HepG2 (cell line): ENCODE data around the gene FBRSL1. TPM values are rescaled to one million over a fixed set of nuclear protein-coding genes. Genes with fewer than 3 reads are reported as not detected.

Experiments
- ARID2 ChIP-seq: sonication (generic); formaldehyde crosslinking; IDR thresholded peaks from 2 replicates; pipeline ENCODE4 v1.8.1; 2022; ENCODE audit warnings: mild to moderate bottlenecking, missing genetic modification reagents, borderline replicate concordance
- ARID4A ChIP-seq: sonication (generic); formaldehyde crosslinking; IDR thresholded peaks from 2 replicates; pipeline ENCODE4 v1.5.0; 2020; ENCODE audit warnings: mild to moderate bottlenecking, missing genetic modification reagents, borderline replicate concordance
- ASH2L ChIP-seq: fragments of 300-600, 200-600 bp; sonication (generic); IDR thresholded peaks from 2 replicates; pipeline ENCODE4 v1.7.0; 2017; ENCODE audit warnings: low read depth, mild to moderate bottlenecking, moderate library complexity, mixed read lengths, low read length; ENCODE audit not compliant: insufficient read length
- FOXA1 ChIP-seq, 2 experiments: fragments of 450-650 bp in 1 of 2; sonication (generic) in 1 of 2; formaldehyde crosslinking in 1 of 2; IDR thresholded peaks; 2 replicates each; pipeline versions ENCODE4 v1.4.0 to v1.6.1; 2016 to 2020; ENCODE audit warnings: missing genetic modification reagents in 1 of 2
- FOXO4 ChIP-seq: sonication (generic); formaldehyde crosslinking; conservative IDR thresholded peaks from 2 replicates; pipeline ENCODE4 v1.8.1; 2023; ENCODE audit warnings: missing genetic modification reagents
- GPBP1L1 ChIP-seq: sonication (generic); formaldehyde crosslinking; IDR thresholded peaks from 2 replicates; pipeline ENCODE4 v1.5.0; 2020; ENCODE audit warnings: mild to moderate bottlenecking, missing genetic modification reagents
- HNF1B ChIP-seq: sonication (generic); formaldehyde crosslinking; IDR thresholded peaks from 2 replicates; pipeline ENCODE4 v1.5.1; 2020; ENCODE audit warnings: mild to moderate bottlenecking, moderate library complexity, missing genetic modification reagents
- KDM4B ChIP-seq: sonication (generic); formaldehyde crosslinking; IDR thresholded peaks from 2 replicates; pipeline ENCODE4 v1.4.0; 2020; ENCODE audit warnings: missing genetic modification reagents
- MATR3 ChIP-seq: sonication (generic); formaldehyde crosslinking; IDR thresholded peaks from 2 replicates; pipeline ENCODE4 v1.4.0; 2020; ENCODE audit warnings: missing genetic modification reagents
- MEIS1 ChIP-seq: sonication (generic); formaldehyde crosslinking; IDR thresholded peaks from 2 replicates; pipeline ENCODE4 v1.9.0; 2021; ENCODE audit warnings: mild to moderate bottlenecking, missing genetic modification reagents, moderate library complexity, borderline replicate concordance
- MIXL1 ChIP-seq: IDR thresholded peaks from 2 replicates; pipeline ENCODE4 v1.6.1; 2016
- PCBP1 ChIP-seq: fragments of 200-400 bp; formaldehyde crosslinking; IDR thresholded peaks from 2 replicates; pipeline ENCODE4 v1.6.1; 2017; ENCODE audit warnings: mild to moderate bottlenecking, low read depth, low read length, borderline replicate concordance
- SALL1 ChIP-seq: sonication (generic); formaldehyde crosslinking; IDR thresholded peaks from 2 replicates; pipeline ENCODE4 v1.8.0; 2022; ENCODE audit warnings: mild to moderate bottlenecking, missing genetic modification reagents
- SMARCE1 ChIP-seq: fragments of 450-650 bp; IDR thresholded peaks from 2 replicates; pipeline ENCODE4 v1.6.1; 2017; ENCODE audit warnings: borderline replicate concordance
- SYNCRIP ChIP-seq: fragments of 200-400 bp; formaldehyde crosslinking; IDR thresholded peaks from 2 replicates; pipeline ENCODE4 v1.6.1; 2018; ENCODE audit warnings: mild to moderate bottlenecking, low read depth, low read length; ENCODE audit not compliant: insufficient read depth
- ZNF343 ChIP-seq: sonication (generic); formaldehyde crosslinking; IDR thresholded peaks from 2 replicates; pipeline ENCODE4 v1.4.0; 2020; ENCODE audit warnings: mild to moderate bottlenecking, missing genetic modification reagents
- ZNF546 ChIP-seq: sonication (generic); formaldehyde crosslinking; conservative IDR thresholded peaks from 2 replicates; pipeline ENCODE4 v1.8.1; 2023; ENCODE audit warnings: mild to moderate bottlenecking, missing genetic modification reagents
- ZNF607 ChIP-seq: sonication (generic); formaldehyde crosslinking; IDR thresholded peaks from 2 replicates; pipeline ENCODE4 v1.5.1; 2020; ENCODE audit warnings: missing genetic modification reagents, mild to moderate bottlenecking, borderline replicate concordance
- ZNF839 ChIP-seq: sonication (generic); formaldehyde crosslinking; IDR thresholded peaks from 2 replicates; pipeline ENCODE4 v1.4.0; 2020; ENCODE audit warnings: missing genetic modification reagents, mild to moderate bottlenecking, borderline replicate concordance
- ZSCAN20 ChIP-seq: sonication (generic); formaldehyde crosslinking; IDR thresholded peaks from 2 replicates; pipeline ENCODE4 v1.4.0; 2020; ENCODE audit warnings: missing genetic modification reagents, mild to moderate bottlenecking, borderline replicate concordance
- ZSCAN21 ChIP-seq: sonication (generic); formaldehyde crosslinking; IDR thresholded peaks from 2 replicates; pipeline ENCODE4 v1.8.0; 2022; ENCODE audit warnings: mild to moderate bottlenecking, missing genetic modification reagents, moderate library complexity, borderline replicate concordance
- polyA plus RNA-seq, 8 experiments: library from polyadenylated mRNA; depleted of rRNA in 3 of 8; stranded (reverse) in 7 of 8; unstranded in 1 of 8; fragments of >200 nt; fragmentation: Illumina TruSeq in 4 of 8; extraction: Trizol in 4 of 8; gene quantifications; 2 replicates each; pipeline versions ENCODE4 v1.2.1 to v1.2.3, GENCODE V29; 2011 to 2016; ENCODE audit warnings: low read depth in 4 of 8, missing spikeins in 1 of 8, mixed read lengths in 1 of 8; ENCODE audit not compliant: insufficient read depth in 1 of 8
- total RNA-seq, 5 experiments: library from RNA; depleted of rRNA; stranded (reverse); fragments of >200 nt; fragmentation: Illumina TruSeq; extraction: Trizol; gene quantifications; 2 replicates each; pipeline ENCODE4 v1.2.3, GENCODE V29; 2016; ENCODE audit warnings: low read depth in 1 of 5

The FBRSL1 gene
- total and polyA plus RNA-seq, 2 of the 13 experiments (the other 11 are each of a cell fraction or from before 2014, with no cell fraction given), result 3.6 to 7.9 TPM

- TF ChIP-seq MEIS1, result no peak
- TF ChIP-seq GPBP1L1, result no peak
- TF ChIP-seq HNF1B (CRISPR knock-in tag), result no peak
- TF ChIP-seq ZNF839, result no peak
- TF ChIP-seq SMARCE1, result no peak
- TF ChIP-seq KDM4B (CRISPR knock-in tag), result no peak
- no peak for TF ChIP-seq FOXA1 (IDR thresholded peaks at IDR 0.05)
- no peak for TF ChIP-seq FOXA1 (CRISPR knock-in tag; IDR thresholded peaks at IDR 0.05)
- no peak for TF ChIP-seq MIXL1 (CRISPR knock-in tag)
- no peak for TF ChIP-seq ZNF343 (CRISPR knock-in tag)
- TF ChIP-seq FOXO4 (CRISPR knock-in tag), result no peak
- no peak for TF ChIP-seq SYNCRIP
- no peak for TF ChIP-seq ZSCAN21 (CRISPR knock-in tag)
- TF ChIP-seq ZSCAN20 (CRISPR knock-in tag), result no peak
- no peak for TF ChIP-seq MATR3
- no peak for TF ChIP-seq SALL1 (CRISPR knock-in tag)
- TF ChIP-seq ARID2 (CRISPR knock-in tag), result no peak
- peak; percentile 32; the same call in 1 of the 2 replicates for TF ChIP-seq ARID4A
- no peak for TF ChIP-seq PCBP1
- no peak for TF ChIP-seq ASH2L
- TF ChIP-seq ZNF546 (CRISPR knock-in tag), result no peak
- 0 out of 2 replicates have a peak, but pooled peaks have one; percentile 26 for TF ChIP-seq ZNF607 (CRISPR knock-in tag)
These were observed at the start of gene FBRSL1 (continued) for GRCh38 chr12:132489602-132490266.
